PFSK-1 (cell line): ENCODE data around the gene STAT4.

Source experiments
- POLR2AphosphoS5 ChIP-seq: IDR thresholded peaks from 2 replicates; pipeline ENCODE4 v1.6.1; 2012; ENCODE audit warnings: low read depth, mild to moderate bottlenecking, control low read depth, low read length, moderate library complexity
- SIN3A ChIP-seq: IDR thresholded peaks from 2 replicates; pipeline ENCODE4 v1.6.1; 2012; ENCODE audit warnings: mild to moderate bottlenecking, low read length, moderate library complexity, borderline replicate concordance; ENCODE audit not compliant: insufficient read depth
- TAF1 ChIP-seq: IDR thresholded peaks from 2 replicates; pipeline ENCODE4 v1.6.1; 2012; ENCODE audit warnings: low read length, control low read depth, borderline replicate concordance; ENCODE audit not compliant: insufficient read depth
- TF ChIP-seq, protein P1 (sequence below), 2 experiments: IDR thresholded peaks; 2 replicates each; pipeline versions ENCODE4 v1.6.1 to v1.8.0; 2011 to 2012; ENCODE audit warnings: low read depth in 2 of 2, low read length in 2 of 2, control low read depth in 1 of 2, inconsistent platforms in 1 of 2, mild to moderate bottlenecking in 1 of 2, moderate library complexity in 1 of 2; ENCODE audit not compliant: insufficient read depth in 1 of 2

DNA sequence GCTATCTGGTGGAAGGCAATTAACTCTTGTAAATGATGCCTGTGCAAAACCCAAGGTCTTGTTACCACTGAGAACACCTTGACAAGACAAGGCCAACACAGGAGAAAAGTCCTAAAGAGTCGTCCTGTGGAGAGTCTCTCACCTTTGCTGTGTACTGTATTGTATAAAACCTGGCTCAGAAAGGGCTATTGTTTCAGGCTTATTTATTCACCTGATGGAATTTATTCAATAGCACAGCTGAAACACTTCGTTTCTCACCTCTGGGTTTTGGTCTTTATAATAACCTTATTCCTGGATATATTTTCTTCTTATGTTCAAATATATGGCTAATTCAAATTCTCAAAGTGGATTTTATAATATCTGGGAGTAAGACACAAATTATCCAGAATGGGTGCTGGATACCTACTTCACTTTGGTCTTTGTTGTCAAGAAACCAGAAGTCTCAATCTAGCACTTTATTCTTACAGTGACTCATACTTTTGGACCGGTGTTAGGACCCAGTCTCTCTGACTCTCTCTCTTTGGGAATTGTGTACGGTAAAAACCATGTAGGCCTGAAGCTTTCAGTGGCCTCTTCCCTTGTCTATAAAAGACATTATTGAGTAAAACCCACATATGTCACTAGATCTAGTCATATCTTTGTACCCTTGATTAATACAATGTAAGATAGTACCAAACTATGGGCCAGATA is 16.1 kb upstream of the STAT4 start:
- TF ChIP-seq SIN3A (no peak), POLR2AphosphoS5 (no peak), TAF1 (no peak)
- TF ChIP-seq, protein P1, sequence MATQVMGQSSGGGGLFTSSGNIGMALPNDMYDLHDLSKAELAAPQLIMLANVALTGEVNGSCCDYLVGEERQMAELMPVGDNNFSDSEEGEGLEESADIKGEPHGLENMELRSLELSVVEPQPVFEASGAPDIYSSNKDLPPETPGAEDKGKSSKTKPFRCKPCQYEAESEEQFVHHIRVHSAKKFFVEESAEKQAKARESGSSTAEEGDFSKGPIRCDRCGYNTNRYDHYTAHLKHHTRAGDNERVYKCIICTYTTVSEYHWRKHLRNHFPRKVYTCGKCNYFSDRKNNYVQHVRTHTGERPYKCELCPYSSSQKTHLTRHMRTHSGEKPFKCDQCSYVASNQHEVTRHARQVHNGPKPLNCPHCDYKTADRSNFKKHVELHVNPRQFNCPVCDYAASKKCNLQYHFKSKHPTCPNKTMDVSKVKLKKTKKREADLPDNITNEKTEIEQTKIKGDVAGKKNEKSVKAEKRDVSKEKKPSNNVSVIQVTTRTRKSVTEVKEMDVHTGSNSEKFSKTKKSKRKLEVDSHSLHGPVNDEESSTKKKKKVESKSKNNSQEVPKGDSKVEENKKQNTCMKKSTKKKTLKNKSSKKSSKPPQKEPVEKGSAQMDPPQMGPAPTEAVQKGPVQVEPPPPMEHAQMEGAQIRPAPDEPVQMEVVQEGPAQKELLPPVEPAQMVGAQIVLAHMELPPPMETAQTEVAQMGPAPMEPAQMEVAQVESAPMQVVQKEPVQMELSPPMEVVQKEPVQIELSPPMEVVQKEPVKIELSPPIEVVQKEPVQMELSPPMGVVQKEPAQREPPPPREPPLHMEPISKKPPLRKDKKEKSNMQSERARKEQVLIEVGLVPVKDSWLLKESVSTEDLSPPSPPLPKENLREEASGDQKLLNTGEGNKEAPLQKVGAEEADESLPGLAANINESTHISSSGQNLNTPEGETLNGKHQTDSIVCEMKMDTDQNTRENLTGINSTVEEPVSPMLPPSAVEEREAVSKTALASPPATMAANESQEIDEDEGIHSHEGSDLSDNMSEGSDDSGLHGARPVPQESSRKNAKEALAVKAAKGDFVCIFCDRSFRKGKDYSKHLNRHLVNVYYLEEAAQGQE (IDR thresholded peaks at IDR 0.05; ENCODE audit: insufficient read depth in 1 of 2, low read depth in 2 of 2, low read length in 2 of 2): no peak
